Parathyroid adenoma (tissue), 2 donors: ENCODE measurements around the gene ANKRD23.

Experiments
- H2AFZ ChIP-seq: fragments of 300-600 bp; sonication (generic); one replicate; pipeline ENCODE4 v1.7.0; 2017; ENCODE audit warnings: antibody characterized with exemption, mild to moderate bottlenecking
- H3K27ac ChIP-seq: fragments of 300-600 bp; sonication (generic); one replicate; pipeline ENCODE4 v1.7.0; 2017
- H3K27me3 ChIP-seq: fragments of 300-600 bp; sonication (generic); one replicate; pipeline ENCODE4 v1.7.0; 2017; ENCODE audit warnings: low read length; ENCODE audit not compliant: control insufficient read depth, insufficient read depth
- H3K36me3 ChIP-seq: fragments of 300-600 bp; sonication (generic); one replicate; pipeline ENCODE4 v1.7.0; 2017; ENCODE audit warnings: low read length; ENCODE audit not compliant: control insufficient read depth, insufficient read depth
- H3K4me1 ChIP-seq: fragments of 300-600 bp; sonication (generic); one replicate; pipeline ENCODE4 v1.7.0; 2017; ENCODE audit warnings: control low read depth
- H3K4me2 ChIP-seq: fragments of 300-600 bp; sonication (generic); one replicate; pipeline ENCODE4 v1.7.0; 2017; ENCODE audit warnings: low read length
- H3K4me3 ChIP-seq: fragments of 300-600 bp; sonication (generic); one replicate; pipeline ENCODE4 v1.7.0; 2017; ENCODE audit warnings: low read depth, low read length
- H3K79me2 ChIP-seq: fragments of 300-600 bp; sonication (generic); one replicate; pipeline ENCODE4 v1.7.0; 2017; ENCODE audit warnings: control low read depth
- H3K9ac ChIP-seq: fragments of 300-600 bp; sonication (generic); one replicate; pipeline ENCODE4 v1.7.0; 2017; ENCODE audit warnings: mild to moderate bottlenecking
- H3K9me3 ChIP-seq: fragments of 300-600 bp; sonication (generic); one replicate; pipeline ENCODE4 v1.7.0; 2017; ENCODE audit warnings: low read length; ENCODE audit not compliant: control insufficient read depth
- CTCF ChIP-seq: fragments of 300-600 bp; sonication (generic); IDR thresholded peaks from one replicate; pipeline ENCODE4 v1.7.0; 2017; ENCODE audit warnings: antibody characterized with exemption, mild to moderate bottlenecking
- donor health status: primary hyperparathyroidism.

The ANKRD23 gene

GRCh38 chr2:96830044-96830562, 13.7 kb downstream of the ANKRD23 start:
- Histone ChIP-seq H3K4me3 (no peak overlapping the region), H3K27ac (no peak overlapping the region), H3K9ac (no peak overlapping the region), H3K9me3 (no peaks in the 10 kb centered on the region), H3K4me1 (peaks cover 15% of the 10 kb centered on the region), H3K27me3 (no peaks in the 10 kb centered on the region), H3K4me2 (no peak overlapping the region), H3K79me2 (peaks cover 2% of the 10 kb centered on the region), H2AFZ (no peak overlapping the region), H3K36me3 (no peaks in the 10 kb centered on the region)
- TF ChIP-seq CTCF = no peak

GRCh38 chr2:96828874-96829273, 14.9 kb downstream of the ANKRD23 start:
- no peaks in the 10 kb centered on the region for H3K27me3 ChIP-seq
- H3K4me3 ChIP-seq = no peak overlapping the region
- no peak for TF ChIP-seq CTCF
- no peaks in the 10 kb centered on the region for H3K36me3 ChIP-seq
- no peak overlapping the region for H3K27ac ChIP-seq
- no peaks in the 10 kb centered on the region for H3K9me3 ChIP-seq
- H3K4me2 ChIP-seq = no peak overlapping the region
- H3K9ac ChIP-seq = no peak overlapping the region
- H3K4me1 ChIP-seq = peaks cover 15% of the 10 kb centered on the region
- peaks cover 9% of the 10 kb centered on the region for H3K79me2 ChIP-seq
- H2AFZ ChIP-seq = no peak overlapping the region

- Histone ChIP-seq H3K36me3 (no peaks in the 10 kb centered on the region), H3K4me2 (no peak overlapping the region), H3K4me3 (no peak overlapping the region), H2AFZ (no peak overlapping the region), H3K27ac (no peak overlapping the region), H3K4me1 (peaks cover 13% of the 10 kb centered on the region), H3K9me3 (no peaks in the 10 kb centered on the region), H3K27me3 (no peaks in the 10 kb centered on the region), H3K79me2 (peaks cover 9% of the 10 kb centered on the region), H3K9ac (no peak overlapping the region)
- no peak for TF ChIP-seq CTCF
These were observed 15.4 kb downstream of the ANKRD23 start for GRCh38 chr2:96828436-96828835.

- no peak for TF ChIP-seq CTCF
- no peaks in the 10 kb centered on the region for H3K36me3 ChIP-seq
- H3K9ac ChIP-seq = no peak overlapping the region
- no peak overlapping the region for H3K4me2 ChIP-seq
- no peaks in the 10 kb centered on the region for H3K9me3 ChIP-seq
- no peaks in the 10 kb centered on the region for H3K27me3 ChIP-seq
- peaks cover 13% of the 10 kb centered on the region for H3K79me2 ChIP-seq
- H2AFZ ChIP-seq = no peak overlapping the region
- no peak overlapping the region for H3K27ac ChIP-seq
- no peak overlapping the region for H3K4me3 ChIP-seq
- H3K4me1 ChIP-seq = peaks cover 6% of the 10 kb centered on the region
These were observed 17.1 kb downstream of the ANKRD23 start for GRCh38 chr2:96826546-96827278.

- Histone ChIP-seq H2AFZ (no peak overlapping the region), H3K9ac (no peak overlapping the region), H3K27me3 (no peaks in the 10 kb centered on the region), H3K36me3 (no peaks in the 10 kb centered on the region), H3K4me2 (no peak overlapping the region), H3K4me1 (peaks cover 7% of the 10 kb centered on the region), H3K79me2 (peaks cover 18% of the 10 kb centered on the region), H3K9me3 (no peaks in the 10 kb centered on the region), H3K4me3 (no peak overlapping the region), H3K27ac (no peak overlapping the region)
- TF ChIP-seq CTCF = no peak
These were observed 18.8 kb downstream of the ANKRD23 start for GRCh38 chr2:96825057-96825456.
